Fibroblast of villous mesenchyme (primary cell): ENCODE results near the gene PIP4K2A. TPM values are rescaled to one million over a fixed set of nuclear protein-coding genes. Genes with fewer than 3 reads are reported as not detected.

ENCODE experiments used
- DNase-seq: peaks from one replicate; pipeline ENCODE4 v3.0.0-alpha.2; 2010; ENCODE audit warnings: low read depth
- H3K4me3 ChIP-seq: 2 replicates; pipeline ENCODE4 v1.5.1; 2011; ENCODE audit warnings: low read depth, mild to moderate bottlenecking, low read length
- total RNA-seq: library from RNA; depleted of rRNA; stranded (reverse); fragments of >200 nt; gene quantifications from 2 replicates; pipeline ENCODE4 v1.2.3, GENCODE V29; 2012
- TF ChIP-seq, protein P1 (sequence below): IDR thresholded peaks from 2 replicates; pipeline ENCODE4 v1.5.1; 2012; ENCODE audit warnings: low read depth, mild to moderate bottlenecking, low read length; ENCODE audit not compliant: insufficient read depth

The PIP4K2A gene
- total RNA-seq, 1 donor = 35.8 TPM

DNA sequence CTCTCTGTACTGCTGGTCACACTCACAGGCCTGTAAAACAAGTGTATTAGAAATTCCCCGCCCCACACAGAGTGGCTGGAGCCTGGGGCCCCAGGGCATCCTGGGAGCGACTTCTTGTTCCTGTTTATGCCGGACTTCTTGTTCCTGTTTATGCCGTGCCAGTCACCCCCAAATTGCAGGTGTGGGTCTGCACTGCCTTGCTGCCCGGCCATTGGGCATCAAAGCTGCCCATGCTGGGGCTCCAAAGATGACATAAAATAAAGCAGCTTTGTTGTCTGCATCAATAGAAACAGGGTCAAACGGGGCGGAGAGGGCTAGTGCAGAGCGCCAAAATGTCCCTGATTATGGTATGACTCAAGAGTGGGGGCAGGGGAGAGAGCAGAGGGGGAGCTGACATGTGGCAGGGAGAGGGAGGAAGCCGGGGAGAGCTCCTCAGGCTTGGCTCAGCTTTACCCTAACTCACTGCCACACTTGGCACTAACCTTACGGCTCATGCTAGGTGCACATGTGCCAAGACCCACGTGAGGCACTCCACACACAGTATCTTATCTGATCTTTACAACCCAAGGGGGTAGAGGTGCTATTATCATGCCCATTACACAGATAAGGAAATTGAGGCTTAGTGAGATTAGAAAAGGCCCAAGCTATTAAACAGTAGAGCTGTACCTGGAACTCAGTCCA is 98.4 kb downstream of the PIP4K2A start:
- H3K4me3 ChIP-seq = no peak overlapping the region
- no peak for DNase-seq
- TF ChIP-seq, protein P1, sequence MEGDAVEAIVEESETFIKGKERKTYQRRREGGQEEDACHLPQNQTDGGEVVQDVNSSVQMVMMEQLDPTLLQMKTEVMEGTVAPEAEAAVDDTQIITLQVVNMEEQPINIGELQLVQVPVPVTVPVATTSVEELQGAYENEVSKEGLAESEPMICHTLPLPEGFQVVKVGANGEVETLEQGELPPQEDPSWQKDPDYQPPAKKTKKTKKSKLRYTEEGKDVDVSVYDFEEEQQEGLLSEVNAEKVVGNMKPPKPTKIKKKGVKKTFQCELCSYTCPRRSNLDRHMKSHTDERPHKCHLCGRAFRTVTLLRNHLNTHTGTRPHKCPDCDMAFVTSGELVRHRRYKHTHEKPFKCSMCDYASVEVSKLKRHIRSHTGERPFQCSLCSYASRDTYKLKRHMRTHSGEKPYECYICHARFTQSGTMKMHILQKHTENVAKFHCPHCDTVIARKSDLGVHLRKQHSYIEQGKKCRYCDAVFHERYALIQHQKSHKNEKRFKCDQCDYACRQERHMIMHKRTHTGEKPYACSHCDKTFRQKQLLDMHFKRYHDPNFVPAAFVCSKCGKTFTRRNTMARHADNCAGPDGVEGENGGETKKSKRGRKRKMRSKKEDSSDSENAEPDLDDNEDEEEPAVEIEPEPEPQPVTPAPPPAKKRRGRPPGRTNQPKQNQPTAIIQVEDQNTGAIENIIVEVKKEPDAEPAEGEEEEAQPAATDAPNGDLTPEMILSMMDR = no peak

DNA sequence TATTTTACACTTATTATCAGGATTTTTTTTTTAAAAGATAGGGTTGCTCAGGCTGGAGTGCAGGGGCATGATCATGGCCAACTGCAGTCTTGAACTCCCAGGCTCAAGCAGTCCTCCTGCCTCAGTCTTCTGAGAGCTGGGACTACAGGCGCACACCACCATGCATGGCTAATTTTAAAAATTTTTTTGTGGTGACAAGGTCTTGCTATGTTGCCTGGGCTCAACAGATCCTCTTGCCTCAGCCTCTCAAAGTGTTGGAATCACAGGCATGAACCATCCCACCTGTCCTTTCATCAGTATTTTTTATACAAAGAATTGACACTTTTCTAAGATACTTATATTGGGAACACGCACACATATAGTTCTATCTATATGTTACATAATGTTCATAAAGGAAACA is 99.3 kb downstream of the PIP4K2A start:
- no peak overlapping the region for H3K4me3 ChIP-seq
- TF ChIP-seq, protein P1 = no peak
- DNase-seq = no peak

DNA sequence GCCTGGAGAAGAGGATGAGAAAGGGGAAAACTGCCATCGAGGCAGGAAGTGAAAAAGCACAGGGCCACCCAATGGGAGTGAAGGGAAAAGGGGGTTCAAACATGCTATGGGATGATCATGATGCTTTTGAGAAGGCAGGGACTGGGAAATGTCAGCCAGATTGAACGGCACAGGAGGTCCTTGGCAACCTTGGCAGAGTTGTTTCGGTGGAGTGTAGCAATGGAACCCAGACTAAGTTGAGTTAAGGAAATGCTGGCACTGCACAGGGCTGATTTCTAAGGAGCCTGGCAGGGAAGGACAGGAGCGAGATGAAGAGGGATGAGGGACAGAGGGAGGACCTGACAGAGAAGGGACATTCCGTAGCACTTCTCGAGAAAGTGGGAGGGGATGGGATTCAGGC is 101.4 kb downstream of the PIP4K2A start:
- TF ChIP-seq, protein P1 = no peak
- H3K4me3 ChIP-seq = no peak overlapping the region
- DNase-seq = no peak

DNA sequence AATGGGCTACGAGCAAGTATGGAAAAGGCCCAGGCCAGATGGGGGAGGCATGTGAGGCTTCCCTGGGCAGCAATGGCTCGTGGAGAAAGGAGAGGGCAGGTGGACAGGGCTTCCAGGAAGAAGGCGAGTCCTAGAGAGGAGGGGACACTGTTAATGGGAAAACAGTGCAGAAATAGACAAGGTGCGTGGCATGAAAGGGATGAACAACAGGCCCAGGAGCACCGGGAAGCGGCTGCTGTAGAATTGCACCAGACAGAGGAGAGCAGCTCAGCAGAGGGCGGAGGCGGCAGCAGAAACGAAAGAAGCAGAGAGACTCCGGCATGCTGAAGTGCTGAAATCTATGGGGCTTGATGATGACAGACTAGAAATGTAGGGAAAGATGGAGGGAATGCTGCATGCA is 102.1 kb downstream of the PIP4K2A start:
- H3K4me3 ChIP-seq = no peak overlapping the region
- TF ChIP-seq, protein P1 = no peak
- DNase-seq = no peak

DNA sequence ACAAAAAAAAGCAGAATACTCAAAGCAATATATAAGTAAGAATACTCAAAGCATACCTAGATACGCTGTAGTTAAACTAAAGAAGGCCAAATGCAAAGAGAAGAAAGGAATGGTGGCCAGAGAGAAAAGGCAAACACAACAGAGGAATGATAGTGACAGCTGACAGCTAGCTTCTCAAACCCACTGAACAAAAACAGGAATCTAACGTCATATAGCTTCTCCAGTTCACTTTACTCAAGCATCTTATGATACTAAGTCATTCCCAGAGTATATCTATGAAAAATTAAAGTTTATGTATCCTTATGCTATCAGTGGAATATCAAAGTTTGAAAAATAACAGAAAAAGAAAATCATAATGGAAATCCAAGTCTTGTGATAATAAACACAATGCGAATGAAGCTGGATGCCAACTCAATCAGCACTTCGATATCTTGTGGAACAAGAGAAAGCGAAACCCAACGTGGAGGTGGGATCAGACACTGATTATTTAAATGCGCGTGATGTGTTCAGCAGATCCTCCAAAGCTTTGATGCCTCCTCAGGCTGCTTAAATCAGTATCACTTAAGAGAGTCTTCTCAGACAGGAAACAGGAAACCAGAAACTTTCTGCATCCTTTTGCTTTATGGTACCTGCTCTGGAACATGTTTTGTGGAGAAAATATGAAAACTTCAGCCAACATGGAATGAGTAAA is 102.8 kb downstream of the PIP4K2A start:
- no peak for DNase-seq
- TF ChIP-seq, protein P1 = no peak
- H3K4me3 ChIP-seq = no peak overlapping the region

DNA sequence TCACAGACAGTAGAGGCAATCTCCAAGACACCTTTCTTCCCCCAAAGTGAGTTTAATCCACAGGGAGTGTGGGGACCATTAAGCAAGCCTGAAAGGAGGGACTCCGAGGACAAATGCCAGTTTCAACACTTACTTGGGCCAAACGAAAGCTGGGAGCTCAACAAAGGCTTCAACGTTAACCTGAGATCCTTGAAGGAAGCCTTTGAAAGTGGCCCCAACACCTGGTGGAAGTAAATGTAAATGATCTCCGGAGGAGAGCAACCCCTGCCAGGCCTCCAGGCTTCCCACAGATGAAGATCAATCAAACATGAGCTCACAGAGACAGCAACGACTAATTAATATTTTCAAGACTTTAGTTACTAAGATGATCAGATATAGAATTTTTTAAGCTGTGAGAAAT is 103.8 kb downstream of the PIP4K2A start:
- no peak for DNase-seq
- TF ChIP-seq, protein P1 = no peak

More for the DNA sequence above, 103.8 kb downstream of the PIP4K2A start:
- H3K4me3 ChIP-seq = no peak overlapping the region
